ENCODE data around the gene STXBP6.
"Not testable (repeated sequence)": the region's sequence is repeated elsewhere in the genome, so short reads cannot be mapped to it uniquely, and the experiment has no call there.

Gene STXBP6

GRCh38 chr14:24986206-24986893 is 63.6 kb downstream of the STXBP6 start:
- no peak for DNase-seq (ENCODE audit: low spot score)

- DNase-seq (ENCODE audit: low spot score) = no peak
Measured at GRCh38 chr14:24984846-24985589, 64.9 kb downstream of the STXBP6 start.

- no peak for DNase-seq (ENCODE audit: low spot score)
Measured at GRCh38 chr14:24982472-24983155, 67.3 kb downstream of the STXBP6 start.

GRCh38 chr14:24979725-24980239 is 70.2 kb downstream of the STXBP6 start:
- peak; percentile 24 for DNase-seq (ENCODE audit: low spot score)

- no peak for DNase-seq (ENCODE audit: low spot score)
Measured at GRCh38 chr14:24978862-24979724, 70.9 kb downstream of the STXBP6 start.

GRCh38 chr14:24976602-24977001 is 73.3 kb downstream of the STXBP6 start:
- no peak for DNase-seq (ENCODE audit: low spot score)

- DNase-seq (ENCODE audit: low spot score) = no peak
Measured at GRCh38 chr14:24975393-24975792, 74.6 kb downstream of the STXBP6 start.

- DNase-seq (ENCODE audit: low spot score) = no peak
Measured at GRCh38 chr14:24974591-24975374, 75.2 kb downstream of the STXBP6 start.

GRCh38 chr14:24972844-24973243 is 77.1 kb downstream of the STXBP6 start:
- DNase-seq (ENCODE audit: low spot score) = no peak

- DNase-seq (ENCODE audit: low spot score) = no peak
Measured at GRCh38 chr14:24971255-24971654, 78.7 kb downstream of the STXBP6 start.

- no peak for DNase-seq (ENCODE audit: low spot score)
Measured at GRCh38 chr14:24966579-24966964, 83.4 kb downstream of the STXBP6 start.

- DNase-seq (ENCODE audit: low spot score) = no peak
Measured at GRCh38 chr14:24965934-24966578, 83.9 kb downstream of the STXBP6 start.

- no peak for DNase-seq (ENCODE audit: low spot score)
Measured at GRCh38 chr14:24965578-24965933, 84.4 kb downstream of the STXBP6 start.

GRCh38 chr14:24964591-24964990 is 85.4 kb downstream of the STXBP6 start:
- no peak for DNase-seq (ENCODE audit: low spot score)

GRCh38 chr14:24964048-24964447 is 85.9 kb downstream of the STXBP6 start:
- no peak for DNase-seq (ENCODE audit: low spot score)

GRCh38 chr14:24962118-24962517 is 87.8 kb downstream of the STXBP6 start:
- DNase-seq (ENCODE audit: low spot score) = not testable (repeated sequence)

- no peak for DNase-seq (ENCODE audit: low spot score)
Measured at GRCh38 chr14:24960816-24961215, 89.1 kb downstream of the STXBP6 start.

GRCh38 chr14:24959791-24960331 is 90.1 kb downstream of the STXBP6 start:
- DNase-seq (ENCODE audit: low spot score) = no peak

- no peak for DNase-seq (ENCODE audit: low spot score)
Measured at GRCh38 chr14:24958271-24958670, 91.7 kb downstream of the STXBP6 start.

GRCh38 chr14:24957814-24958213 is 92.1 kb downstream of the STXBP6 start:
- DNase-seq (ENCODE audit: low spot score) = no peak

Measured in germinal center (tissue), 1 donor.